EH (cell line): ENCODE measurements around the gene GPI.
"Not testable (repeated sequence)": the region's sequence is repeated elsewhere in the genome, so short reads cannot be mapped to it uniquely, and the experiment has no call there.

ENCODE experiments used
- DNase-seq: peaks from one replicate; pipeline ENCODE4 v3.0.0-alpha.2; 2015; ENCODE audit warnings: low read depth

The GPI gene

GRCh38 chr19:34368338-34368737, 3.3 kb downstream of the GPI start:
- DNase-seq: no peak

DNA sequence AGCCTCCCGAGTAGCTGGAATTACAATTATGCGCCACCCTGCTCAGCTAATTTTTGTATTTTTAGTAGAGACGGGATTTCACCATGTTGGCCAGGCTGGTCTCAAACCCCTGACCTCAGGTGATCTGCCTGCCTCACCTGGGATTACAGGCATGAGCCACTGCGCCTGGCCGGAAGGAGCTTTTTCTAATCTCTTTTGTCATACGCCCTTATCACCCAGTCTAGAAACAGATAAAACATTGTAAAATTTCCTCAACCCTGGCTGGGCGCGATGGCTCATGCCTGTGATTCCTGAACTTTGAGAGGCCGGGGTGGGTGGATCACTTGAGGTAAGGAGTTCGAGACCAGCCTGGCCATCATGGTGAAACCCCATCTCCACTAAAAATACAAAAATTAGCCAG, 4.2 kb downstream of the GPI start:
- not testable (repeated sequence) for DNase-seq

DNA sequence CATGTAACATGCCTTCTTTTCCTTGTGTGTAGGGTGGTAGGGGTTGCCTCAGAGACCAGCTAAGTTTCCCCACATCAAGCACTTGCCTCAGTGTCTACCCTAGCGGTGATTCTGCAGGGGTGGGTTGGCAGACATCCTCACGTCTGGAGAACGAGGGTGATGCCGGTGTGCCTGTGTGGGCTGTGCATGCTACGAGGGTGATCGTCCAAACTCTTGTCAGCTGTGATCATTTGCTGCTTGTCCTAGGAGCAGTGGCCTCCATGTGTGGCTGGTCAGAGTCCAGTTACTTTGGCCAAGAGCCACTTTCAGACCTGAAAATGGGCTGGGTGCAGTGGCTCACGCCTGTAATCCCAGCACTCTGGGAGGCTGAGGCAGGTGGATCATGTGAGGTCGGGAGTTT, 5.1 kb downstream of the GPI start:
- DNase-seq: no peak

DNA sequence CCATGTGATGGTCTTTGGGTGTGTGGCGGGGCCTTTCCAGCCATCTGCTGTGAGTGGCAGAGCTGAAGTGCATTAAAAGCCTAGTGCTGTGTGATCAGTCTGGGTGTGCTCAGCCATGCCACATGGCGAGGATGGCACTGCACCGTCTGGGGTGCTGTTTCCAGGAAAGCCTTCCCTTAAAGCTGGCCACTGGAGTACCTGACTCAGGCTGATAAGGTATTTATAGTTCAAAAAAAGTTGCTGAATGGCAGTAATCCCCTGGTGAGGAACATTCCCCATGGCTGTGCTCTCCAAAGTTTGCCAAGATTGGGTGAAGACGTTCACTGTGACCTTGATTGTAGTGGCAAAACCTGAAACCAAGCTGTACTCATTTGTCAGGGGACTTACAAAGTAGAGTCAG, 6.0 kb downstream of the GPI start:
- no peak for DNase-seq

- no peak for DNase-seq
Observed at GRCh38 chr19:34373601-34374288, 8.7 kb downstream of the GPI start.

DNA sequence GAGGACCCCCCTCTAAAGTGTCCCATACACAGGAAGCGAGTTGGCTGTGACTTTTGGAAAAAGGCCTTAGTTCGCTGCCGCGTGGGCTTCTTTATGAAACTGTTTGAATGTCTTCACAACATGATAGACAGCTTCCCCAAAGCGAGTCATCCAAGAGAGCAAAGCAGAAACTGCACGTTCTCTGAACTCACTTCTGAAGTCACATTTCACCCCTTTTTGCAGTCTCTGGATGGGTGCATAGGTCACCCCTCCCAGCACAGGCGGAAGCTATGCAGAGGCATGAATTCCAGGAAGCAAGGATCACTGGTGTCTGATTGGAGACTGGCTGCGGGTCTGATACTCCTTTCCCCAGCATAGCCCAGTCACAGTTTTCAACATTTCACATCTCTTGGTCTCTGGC, 10.6 kb downstream of the GPI start:
- no peak for DNase-seq

- no peak for DNase-seq
Observed at GRCh38 chr19:34380639-34381241, 15.7 kb downstream of the GPI start.

- DNase-seq: no peak
Observed at GRCh38 chr19:34381399-34382251, 16.6 kb downstream of the GPI start.

DNA sequence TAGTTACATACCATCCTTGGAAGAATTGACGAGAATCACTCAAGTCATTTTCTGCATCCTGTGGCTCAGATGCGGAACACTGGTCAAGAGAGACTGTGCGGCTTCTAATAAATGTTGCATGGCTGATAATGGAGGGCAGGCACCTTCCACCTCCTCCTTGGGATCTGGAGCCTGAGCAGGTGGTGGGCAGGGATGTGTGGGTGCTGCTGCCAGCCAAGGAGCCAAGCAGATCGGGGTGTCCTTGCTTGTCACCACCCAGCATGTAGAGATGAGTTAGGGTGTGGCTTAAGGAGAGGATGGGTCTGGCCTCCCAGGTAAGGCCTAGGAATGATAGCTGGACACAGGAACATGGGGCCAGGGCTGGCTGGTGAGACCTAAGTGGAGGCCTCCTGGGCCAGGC, 17.5 kb downstream of the GPI start:
- no peak for DNase-seq

DNA sequence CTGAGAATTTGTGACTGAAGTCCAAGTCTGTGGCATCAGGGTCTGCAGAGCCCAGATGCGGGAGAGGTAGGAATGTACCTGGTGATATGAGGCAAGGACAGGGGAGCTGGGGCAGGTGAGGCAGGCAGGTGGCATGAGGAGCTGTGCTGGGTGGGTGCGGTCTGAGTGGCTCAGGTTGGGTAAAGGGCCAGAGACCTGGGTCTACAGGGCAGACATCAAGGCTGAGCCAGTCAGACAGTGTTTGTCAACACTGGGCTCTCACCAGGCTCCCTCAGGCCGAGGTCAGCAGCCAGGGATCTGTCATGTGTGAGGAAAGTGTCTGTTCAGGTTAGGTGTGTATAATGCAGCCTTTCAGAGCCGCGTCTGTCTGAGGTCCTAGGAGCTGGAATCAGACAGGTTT, 18.6 kb downstream of the GPI start:
- no peak for DNase-seq

GRCh38 chr19:34386645-34387445, 21.8 kb downstream of the GPI start:
- no peak for DNase-seq

DNA sequence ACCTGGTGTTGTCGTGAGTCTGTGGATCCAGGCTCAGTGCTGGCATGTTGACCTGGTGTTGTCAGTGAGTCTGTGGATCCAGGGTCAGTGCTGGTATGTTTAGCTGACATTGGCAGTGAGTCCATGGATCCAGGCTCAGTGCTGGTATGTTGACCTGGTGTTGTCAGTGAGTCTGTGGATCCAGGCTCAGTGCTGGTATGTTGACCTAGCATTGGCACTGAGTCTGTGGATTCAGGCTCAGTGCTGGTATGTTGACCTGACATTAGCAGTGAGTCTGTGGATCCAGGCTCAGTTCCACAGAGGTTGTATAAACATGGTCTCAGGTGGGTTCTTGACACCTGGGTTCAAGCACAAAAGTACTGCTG, 22.4 kb downstream of the GPI start:
- DNase-seq: no peak

- not testable (repeated sequence) for DNase-seq
Observed at GRCh38 chr19:34388745-34389144, 23.7 kb downstream of the GPI start.

- no peak for DNase-seq
Observed at GRCh38 chr19:34391813-34392212, 26.8 kb downstream of the GPI start.

DNA sequence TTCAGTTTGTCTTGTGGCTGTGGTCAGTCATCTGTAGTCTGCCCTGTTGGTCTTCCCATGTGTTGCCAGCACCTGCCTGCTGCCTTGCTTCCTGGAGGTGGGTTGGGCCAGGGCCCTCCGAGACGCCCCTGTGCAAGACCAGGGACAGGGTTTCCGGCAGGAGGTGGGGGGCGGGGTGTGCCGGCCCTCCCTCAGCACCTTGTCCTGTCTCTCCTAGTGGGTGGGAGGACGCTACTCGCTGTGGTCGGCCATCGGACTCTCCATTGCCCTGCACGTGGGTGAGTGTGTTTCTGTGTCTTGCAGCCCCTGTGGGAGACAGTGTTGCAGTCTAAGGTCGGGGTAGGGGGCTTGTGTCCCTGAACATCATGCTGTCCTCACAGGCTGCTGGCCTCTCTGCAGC, 28.0 kb downstream of the GPI start:
- no peak for DNase-seq

DNA sequence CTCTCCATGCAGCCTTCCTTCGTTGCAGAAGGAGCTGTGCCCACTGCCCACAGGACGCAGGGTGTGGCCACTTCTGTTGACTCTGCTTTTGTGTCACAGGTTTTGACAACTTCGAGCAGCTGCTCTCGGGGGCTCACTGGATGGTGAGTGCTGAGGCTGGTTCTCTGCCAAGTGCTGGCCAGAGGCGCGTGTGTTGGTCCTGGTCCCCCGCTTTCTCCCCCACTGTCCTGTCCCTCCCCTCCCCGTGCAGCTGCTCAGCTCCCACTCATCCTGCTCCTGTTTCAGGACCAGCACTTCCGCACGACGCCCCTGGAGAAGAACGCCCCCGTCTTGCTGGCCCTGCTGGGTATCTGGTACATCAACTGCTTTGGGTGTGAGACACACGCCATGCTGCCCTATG, 28.6 kb downstream of the GPI start:
- no peak for DNase-seq

DNA sequence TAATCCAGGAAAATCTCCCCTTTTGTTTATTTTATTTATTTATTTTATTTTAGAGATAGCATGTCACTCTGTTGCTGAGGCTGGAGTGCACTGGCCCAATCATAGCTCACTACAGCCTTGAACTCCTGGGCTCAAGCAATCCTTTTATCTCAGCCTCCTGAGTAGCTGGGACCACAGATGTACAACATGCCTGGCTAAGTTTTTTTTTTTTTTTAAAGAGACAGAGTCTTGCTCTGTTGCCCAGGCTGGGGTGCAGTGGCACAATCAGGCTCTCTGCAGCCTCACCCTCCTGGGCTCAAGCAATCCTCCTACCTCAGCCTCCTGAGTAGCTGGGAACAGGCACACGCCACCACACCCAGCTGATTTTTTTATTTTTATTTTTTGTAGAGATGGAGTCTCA, 32.9 kb downstream of the GPI start:
- DNase-seq: no peak

DNA sequence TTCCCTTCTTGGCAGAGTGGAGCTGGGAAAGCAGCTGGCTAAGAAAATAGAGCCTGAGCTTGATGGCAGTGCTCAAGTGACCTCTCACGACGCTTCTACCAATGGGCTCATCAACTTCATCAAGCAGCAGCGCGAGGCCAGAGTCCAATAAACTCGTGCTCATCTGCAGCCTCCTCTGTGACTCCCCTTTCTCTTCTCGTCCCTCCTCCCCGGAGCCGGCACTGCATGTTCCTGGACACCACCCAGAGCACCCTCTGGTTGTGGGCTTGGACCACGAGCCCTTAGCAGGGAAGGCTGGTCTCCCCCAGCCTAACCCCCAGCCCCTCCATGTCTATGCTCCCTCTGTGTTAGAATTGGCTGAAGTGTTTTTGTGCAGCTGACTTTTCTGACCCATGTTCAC, 34.9 kb downstream of the GPI start:
- DNase-seq: no peak

DNA sequence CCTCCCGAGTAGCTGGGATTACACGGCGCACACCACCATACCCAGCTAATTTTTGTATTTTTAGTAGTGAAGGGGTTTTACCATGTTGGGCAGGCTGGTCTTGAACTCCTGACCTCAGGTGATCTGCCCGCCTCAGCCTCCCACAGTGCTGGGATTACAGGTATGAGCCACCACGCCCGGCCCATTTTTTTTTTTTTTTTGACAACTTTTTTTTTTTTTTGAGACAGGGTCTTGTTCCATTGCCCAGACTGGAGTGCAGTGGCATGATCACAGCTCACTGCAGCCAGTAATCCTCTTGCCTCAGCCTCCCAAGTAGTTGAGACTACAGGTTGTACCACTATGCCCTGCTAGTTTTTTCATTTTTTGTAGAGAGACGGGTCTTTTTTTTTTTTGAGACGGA, 35.8 kb downstream of the GPI start:
- DNase-seq: not testable (repeated sequence)

DNA sequence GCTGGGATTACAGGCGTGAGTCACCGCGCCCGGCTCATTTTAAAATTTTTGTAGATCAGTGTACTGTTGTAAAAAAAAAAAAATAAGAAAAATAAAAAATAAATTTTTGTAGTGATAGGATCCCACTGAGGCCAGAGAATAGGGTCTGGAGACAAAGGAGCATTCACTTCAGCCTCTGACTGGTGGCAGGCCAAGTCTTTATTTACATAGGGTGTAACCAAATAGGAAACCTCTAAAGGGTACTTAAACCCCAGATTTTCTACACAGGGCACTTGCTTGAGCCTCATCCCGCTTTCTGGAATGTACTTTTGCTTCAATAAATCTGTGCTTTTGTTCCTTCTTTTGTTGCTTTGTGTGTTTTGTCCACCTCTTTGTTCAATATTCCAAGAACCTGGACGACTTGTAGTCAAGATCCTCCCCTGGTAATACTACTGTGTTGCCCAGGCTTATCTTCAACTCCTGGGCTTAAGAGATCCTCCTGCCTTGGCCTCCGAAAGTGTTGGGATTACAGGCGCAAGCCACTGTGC, 37.1 kb downstream of the GPI start:
- no peak for DNase-seq

- no peak for DNase-seq
Observed at GRCh38 chr19:34403784-34404108, 38.8 kb downstream of the GPI start.
